Lower leg skin (tissue), 4 donors: ENCODE measurements around the gene EYA3. TPM values are rescaled to one million over a fixed set of nuclear protein-coding genes. Genes with fewer than 3 reads are reported as not detected.

ENCODE experiments used
- DNase-seq, 2 donors: peaks; one replicate each; pipeline ENCODE4 v3.0.0-alpha.2; 2019; ENCODE audit warnings: low spot score in 2 of 2
- H3K4me3 ChIP-seq: fragments of 200-600 bp; sonication (generic); 2 replicates; pipeline ENCODE4 v1.5.1; 2017; ENCODE audit warnings: mild to moderate bottlenecking, low read depth; ENCODE audit not compliant: poor library complexity, severe bottlenecking
- POLR2A ChIP-seq, 2 donors: fragments of 450-650 bp; IDR thresholded peaks; one replicate each; pipeline ENCODE4 v1.6.1; 2016 to 2017; ENCODE audit warnings: antibody characterized with exemption in 2 of 2, mild to moderate bottlenecking in 1 of 2, moderate library complexity in 1 of 2
- WGBS, 2 donors: methylation state at CpG; one replicate each; pipeline ENCODE4 v1.1.5; 2018; 5-methylcytosine and 5-hydroxymethylcytosine counted together
- intact Hi-C: fragments of 100-400 bp; cut with DNase I; formaldehyde crosslinking; loops from one replicate; pipeline ENCODE4 v1.15.0; 2023; ENCODE audit warnings: low total_unique reads
- total RNA-seq, 4 donors: library from RNA; depleted of rRNA; stranded (reverse); fragments of >200 nt; gene quantifications; one replicate each; pipeline ENCODE4 v1.1.0, GENCODE V29; 2016
- TF ChIP-seq, protein P1 (sequence below), 3 donors: fragments of 450-650 bp; IDR thresholded peaks; one replicate each; pipeline ENCODE4 v1.5.1; 2016; ENCODE audit warnings: antibody characterized with exemption in 3 of 3, mild to moderate bottlenecking in 3 of 3, moderate library complexity in 2 of 3

Gene EYA3
- total RNA-seq, 4 donors from 2014 or later, result 14.9 to 20.1 (median 17.1) TPM

DNA sequence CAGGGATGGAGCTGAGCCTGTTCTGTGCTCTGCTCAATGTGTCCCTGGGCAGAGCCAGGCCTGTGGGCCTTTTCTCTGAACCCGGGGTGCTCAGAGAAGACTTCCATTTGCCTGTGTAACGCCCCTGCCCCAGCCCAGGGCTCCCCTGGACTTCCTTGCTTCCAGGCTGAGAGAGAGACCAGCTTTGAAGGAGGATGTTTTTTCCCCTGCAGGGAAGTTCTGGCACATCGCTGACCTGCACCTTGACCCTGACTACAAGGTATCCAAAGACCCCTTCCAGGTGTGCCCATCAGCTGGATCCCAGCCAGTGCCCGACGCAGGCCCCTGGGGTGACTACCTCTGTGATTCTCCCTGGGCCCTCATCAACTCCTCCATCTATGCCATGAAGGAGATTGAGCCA is 143.4 kb downstream of the EYA3 start:
- intact Hi-C loops, result no loop called here
- TF ChIP-seq, protein P1, sequence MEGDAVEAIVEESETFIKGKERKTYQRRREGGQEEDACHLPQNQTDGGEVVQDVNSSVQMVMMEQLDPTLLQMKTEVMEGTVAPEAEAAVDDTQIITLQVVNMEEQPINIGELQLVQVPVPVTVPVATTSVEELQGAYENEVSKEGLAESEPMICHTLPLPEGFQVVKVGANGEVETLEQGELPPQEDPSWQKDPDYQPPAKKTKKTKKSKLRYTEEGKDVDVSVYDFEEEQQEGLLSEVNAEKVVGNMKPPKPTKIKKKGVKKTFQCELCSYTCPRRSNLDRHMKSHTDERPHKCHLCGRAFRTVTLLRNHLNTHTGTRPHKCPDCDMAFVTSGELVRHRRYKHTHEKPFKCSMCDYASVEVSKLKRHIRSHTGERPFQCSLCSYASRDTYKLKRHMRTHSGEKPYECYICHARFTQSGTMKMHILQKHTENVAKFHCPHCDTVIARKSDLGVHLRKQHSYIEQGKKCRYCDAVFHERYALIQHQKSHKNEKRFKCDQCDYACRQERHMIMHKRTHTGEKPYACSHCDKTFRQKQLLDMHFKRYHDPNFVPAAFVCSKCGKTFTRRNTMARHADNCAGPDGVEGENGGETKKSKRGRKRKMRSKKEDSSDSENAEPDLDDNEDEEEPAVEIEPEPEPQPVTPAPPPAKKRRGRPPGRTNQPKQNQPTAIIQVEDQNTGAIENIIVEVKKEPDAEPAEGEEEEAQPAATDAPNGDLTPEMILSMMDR (IDR thresholded peaks at IDR 0.05), result no peak
- TF ChIP-seq POLR2A (IDR thresholded peaks at IDR 0.05), result no peak
- no peak for DNase-seq
- WGBS, 2 donors, result 86 to 92% methylated on average over 4 to 5 of the region's 5 CpGs
- no peak overlapping the region for H3K4me3 ChIP-seq

DNA sequence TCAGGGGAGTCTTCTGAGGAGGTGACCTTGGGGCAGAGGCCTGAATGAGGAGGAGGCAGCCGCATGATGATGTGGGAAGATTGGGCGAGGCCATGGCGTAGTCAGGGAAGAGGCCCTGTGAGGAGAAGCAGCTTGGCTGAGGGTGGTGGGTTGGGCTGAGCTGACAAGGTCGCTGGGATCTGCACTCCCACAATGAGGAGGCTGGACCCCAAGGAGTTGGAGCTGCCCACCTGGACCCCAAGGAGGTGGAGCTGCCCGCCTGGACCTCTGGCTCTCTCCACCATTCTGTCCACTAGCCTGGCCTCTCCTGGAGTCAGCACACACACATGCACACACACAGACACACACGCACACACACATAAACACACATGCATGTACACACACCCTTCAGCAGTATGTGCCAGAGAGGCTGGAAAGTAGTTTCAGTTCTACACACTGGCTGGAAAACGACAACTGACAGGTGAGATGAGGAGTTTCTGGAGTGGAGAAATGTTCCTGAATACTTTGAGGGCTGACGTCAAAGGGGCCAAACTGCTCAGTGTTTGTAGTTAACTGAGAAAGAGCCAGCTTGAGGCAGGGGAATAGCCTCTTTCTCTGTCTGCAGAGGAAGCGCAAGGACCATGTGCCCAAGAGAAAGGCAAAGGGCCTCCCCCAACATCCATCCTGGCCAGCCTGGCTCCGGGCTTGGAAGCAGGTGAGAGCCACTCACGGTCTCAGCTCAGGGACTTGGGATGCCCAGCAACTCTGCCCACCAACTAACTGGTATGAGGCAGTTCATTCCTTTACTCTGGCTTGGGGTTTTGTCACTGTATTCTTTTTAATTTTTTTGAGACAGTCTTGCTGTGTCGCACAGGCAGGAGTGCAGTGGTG is 146.5 kb downstream of the EYA3 start:
- TF ChIP-seq POLR2A (IDR thresholded peaks at IDR 0.05), result no peak
- TF ChIP-seq, protein P1 (IDR thresholded peaks at IDR 0.05), result no peak
- H3K4me3 ChIP-seq, result no peak overlapping the region
- intact Hi-C loops, result no loop called here
- no peak for DNase-seq
- WGBS, 2 donors, result 78 to 81% methylated on average over 12 of the region's 12 CpGs

DNA sequence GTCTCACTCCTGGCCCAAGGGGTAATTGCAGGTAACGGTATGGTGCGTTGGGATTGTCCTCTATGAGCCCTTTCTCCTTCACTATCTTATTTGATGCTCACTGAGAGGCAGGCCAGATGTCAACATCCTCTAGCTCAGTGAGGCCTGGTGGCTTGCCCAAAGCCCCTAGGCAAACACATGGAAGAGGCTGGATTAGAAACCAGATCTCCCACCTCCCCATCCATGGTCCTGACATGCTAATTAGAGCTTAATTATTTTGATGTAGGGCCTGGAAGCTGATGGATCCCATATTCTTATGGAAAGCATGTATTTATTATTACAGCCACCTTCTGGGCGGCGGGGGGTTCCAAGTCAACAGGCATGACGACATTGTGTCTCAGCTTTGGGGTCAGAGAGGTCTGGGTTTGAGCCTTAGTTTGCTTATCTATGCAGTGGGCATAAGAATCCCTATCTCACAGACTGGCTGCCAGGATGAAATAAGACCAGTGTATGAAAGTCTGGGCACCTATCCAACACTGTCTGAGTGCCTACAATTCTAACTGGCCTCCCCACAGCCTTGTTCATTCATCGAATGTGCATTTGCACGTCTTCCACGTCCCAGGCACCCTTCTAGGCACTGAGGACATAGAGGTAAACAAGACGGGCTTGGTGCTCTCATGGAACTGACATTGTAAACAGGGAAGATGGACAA is 147.4 kb downstream of the EYA3 start:
- 87% methylated on average over 9 of the region's 9 CpGs for WGBS, 2 donors
- no peak for DNase-seq
- intact Hi-C loops, result no loop called here
- no peak overlapping the region for H3K4me3 ChIP-seq
- TF ChIP-seq, protein P1 (IDR thresholded peaks at IDR 0.05), result no peak

DNA sequence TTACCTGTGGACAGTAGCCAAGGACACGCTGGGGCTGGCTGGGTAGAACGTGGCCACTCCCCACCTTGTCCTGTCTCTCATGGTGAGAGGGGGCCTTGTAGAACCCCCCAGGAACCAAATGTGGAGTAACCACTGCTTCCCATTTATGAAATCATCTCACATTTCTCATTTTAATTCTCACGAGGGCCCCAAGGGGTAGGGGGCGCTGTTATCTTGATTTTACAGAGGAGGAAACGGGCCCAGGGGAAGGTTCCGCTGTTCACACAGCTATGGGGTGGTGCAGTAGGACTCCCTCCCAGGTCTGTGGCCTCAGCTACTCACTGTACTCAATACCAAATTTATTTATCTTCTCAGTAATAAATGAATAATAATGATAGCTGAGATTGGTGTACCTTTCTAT is 148.1 kb downstream of the EYA3 start:
- TF ChIP-seq, protein P1 (IDR thresholded peaks at IDR 0.05), result no peak
- no peak for TF ChIP-seq POLR2A (IDR thresholded peaks at IDR 0.05)
- 40 to 47% methylated on average over 6 of the region's 6 CpGs for WGBS, 2 donors
- intact Hi-C loops, result no loop called here
- H3K4me3 ChIP-seq, result no peak overlapping the region
- peak in 1 of 2 donors; percentile 36 for DNase-seq

DNA sequence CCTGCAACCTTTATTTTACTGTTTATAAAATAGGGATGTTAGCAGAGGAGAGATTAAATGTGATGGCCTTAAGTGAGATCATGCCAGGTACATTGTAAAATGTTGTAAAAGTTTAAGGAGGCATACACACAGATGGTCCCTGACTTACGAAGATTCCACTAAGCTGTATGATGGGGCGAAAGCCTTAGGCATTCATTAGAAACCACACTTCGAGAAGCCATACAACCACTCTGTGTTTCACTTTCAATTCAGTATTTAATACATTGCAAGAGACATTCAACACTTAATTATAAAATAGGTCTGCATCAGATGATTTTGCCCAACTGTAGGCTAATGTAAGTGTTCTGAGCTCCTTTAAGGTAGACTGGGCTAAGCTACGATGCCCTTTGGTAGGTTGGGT is 149.9 kb downstream of the EYA3 start:
- no peak for DNase-seq
- 85 to 86% methylated on average over 4 of the region's 4 CpGs for WGBS, 2 donors
- TF ChIP-seq POLR2A (IDR thresholded peaks at IDR 0.05), result no peak
- TF ChIP-seq, protein P1 (IDR thresholded peaks at IDR 0.05), result no peak
- intact Hi-C loops, result no loop called here
- H3K4me3 ChIP-seq, result no peak overlapping the region
